Trophoblast cell (in vitro differentiated cells and primary cell): Measurements from ENCODE around the gene THY1.

ENCODE experiments used
- DNase-seq, 2 donors: peaks; one replicate each; pipeline ENCODE4 v3.0.0-alpha.2; 2016
- H2AFZ ChIP-seq: 2 replicates; pipeline ENCODE4 v1.6.1; 2013; ENCODE audit warnings: low read length, moderate library complexity, mild to moderate bottlenecking; ENCODE audit not compliant: insufficient read depth, poor library complexity
- H2AK5ac ChIP-seq: 2 replicates; pipeline ENCODE4 v1.6.1; 2013; ENCODE audit warnings: mild to moderate bottlenecking, low read length
- H2BK120ac ChIP-seq: 2 replicates; pipeline ENCODE4 v1.6.1; 2013; ENCODE audit warnings: low read length, mild to moderate bottlenecking, moderate library complexity; ENCODE audit not compliant: insufficient read depth, poor library complexity
- H2BK12ac ChIP-seq: 2 replicates; pipeline ENCODE4 v1.6.1; 2013; ENCODE audit warnings: mild to moderate bottlenecking, low read length, moderate library complexity
- H2BK5ac ChIP-seq: 2 replicates; pipeline ENCODE4 v1.6.1; 2013; ENCODE audit warnings: low read length, low read depth, moderate library complexity, mild to moderate bottlenecking; ENCODE audit not compliant: poor library complexity
- H3K14ac ChIP-seq: 2 replicates; pipeline ENCODE4 v1.6.1; 2013; ENCODE audit warnings: mild to moderate bottlenecking, low read length
- H3K18ac ChIP-seq: 2 replicates; pipeline ENCODE4 v1.6.1; 2013; ENCODE audit warnings: mild to moderate bottlenecking, low read length
- H3K23ac ChIP-seq: 2 replicates; pipeline ENCODE4 v1.6.1; 2013; ENCODE audit warnings: low read length
- H3K27ac ChIP-seq: 2 replicates; pipeline ENCODE4 v1.5.1; 2013; ENCODE audit warnings: low read depth, mild to moderate bottlenecking, inconsistent platforms, low read length, moderate library complexity
- H3K27me3 ChIP-seq: 2 replicates; pipeline ENCODE4 v1.6.1; 2013; ENCODE audit warnings: inconsistent platforms, mild to moderate bottlenecking, low read length, moderate library complexity; ENCODE audit not compliant: insufficient read depth
- H3K36me3 ChIP-seq, 2 experiments: 1 replicate in 1 of 2; 2 replicates in 1 of 2; pipeline ENCODE4 v1.6.1; 2013; ENCODE audit warnings: low read length in 2 of 2, mild to moderate bottlenecking in 2 of 2, moderate library complexity in 1 of 2; ENCODE audit not compliant: insufficient read depth in 2 of 2, control insufficient read depth in 1 of 2
- H3K4ac ChIP-seq: 2 replicates; pipeline ENCODE4 v1.6.1; 2013; ENCODE audit warnings: low read depth, mild to moderate bottlenecking, low read length, moderate library complexity
- H3K4me1 ChIP-seq, 2 experiments: 1 replicate in 1 of 2; 2 replicates in 1 of 2; pipeline ENCODE4 v1.6.1; 2013; ENCODE audit warnings: low read length in 2 of 2, mild to moderate bottlenecking in 2 of 2, moderate library complexity in 1 of 2; ENCODE audit not compliant: insufficient read depth in 2 of 2, control insufficient read depth in 1 of 2
- H3K4me2 ChIP-seq: 2 replicates; pipeline ENCODE4 v1.6.1; 2013; ENCODE audit warnings: inconsistent platforms, mild to moderate bottlenecking, low read length, moderate library complexity
- H3K4me3 ChIP-seq: 2 replicates; pipeline ENCODE4 v1.5.1; 2013; ENCODE audit warnings: mild to moderate bottlenecking, low read depth, low read length, inconsistent platforms
- H3K79me1 ChIP-seq: one replicate; pipeline ENCODE4 v1.6.1; 2013; ENCODE audit warnings: low read length
- H3K79me2 ChIP-seq: 2 replicates; pipeline ENCODE4 v1.6.1; 2013; ENCODE audit warnings: low read length, mild to moderate bottlenecking; ENCODE audit not compliant: control insufficient read depth, insufficient read depth, poor library complexity
- H3K9ac ChIP-seq: 2 replicates; pipeline ENCODE4 v1.6.1; 2013; ENCODE audit warnings: mild to moderate bottlenecking, low read length
- H3K9me3 ChIP-seq: 2 replicates; pipeline ENCODE4 v1.6.1; 2013; ENCODE audit warnings: low read depth, mild to moderate bottlenecking, control low read depth, inconsistent platforms, low read length; ENCODE audit not compliant: insufficient read depth
- H4K12ac ChIP-seq: 2 replicates; pipeline ENCODE4 v1.6.1; 2013; ENCODE audit warnings: low read depth, mild to moderate bottlenecking, low read length, moderate library complexity
- H4K8ac ChIP-seq: 2 replicates; pipeline ENCODE4 v1.6.1; 2013; ENCODE audit warnings: low read depth, mild to moderate bottlenecking, low read length, moderate library complexity
- H4K91ac ChIP-seq: one replicate; pipeline ENCODE4 v1.6.1; 2013; ENCODE audit warnings: low read depth, mild to moderate bottlenecking, low read length, moderate library complexity
- WGBS: extraction: QIAGEN DNeasy Blood & Tissue Kit; methylation state at CpG from one replicate; pipeline ENCODE4 v1.1.7; 2013; ENCODE audit warnings: missing lambda C conversion rate; ENCODE audit not compliant: insufficient read length, insufficient coverage; ENCODE audit errors: extremely low coverage; 5-methylcytosine and 5-hydroxymethylcytosine counted together

Gene THY1

DNA sequence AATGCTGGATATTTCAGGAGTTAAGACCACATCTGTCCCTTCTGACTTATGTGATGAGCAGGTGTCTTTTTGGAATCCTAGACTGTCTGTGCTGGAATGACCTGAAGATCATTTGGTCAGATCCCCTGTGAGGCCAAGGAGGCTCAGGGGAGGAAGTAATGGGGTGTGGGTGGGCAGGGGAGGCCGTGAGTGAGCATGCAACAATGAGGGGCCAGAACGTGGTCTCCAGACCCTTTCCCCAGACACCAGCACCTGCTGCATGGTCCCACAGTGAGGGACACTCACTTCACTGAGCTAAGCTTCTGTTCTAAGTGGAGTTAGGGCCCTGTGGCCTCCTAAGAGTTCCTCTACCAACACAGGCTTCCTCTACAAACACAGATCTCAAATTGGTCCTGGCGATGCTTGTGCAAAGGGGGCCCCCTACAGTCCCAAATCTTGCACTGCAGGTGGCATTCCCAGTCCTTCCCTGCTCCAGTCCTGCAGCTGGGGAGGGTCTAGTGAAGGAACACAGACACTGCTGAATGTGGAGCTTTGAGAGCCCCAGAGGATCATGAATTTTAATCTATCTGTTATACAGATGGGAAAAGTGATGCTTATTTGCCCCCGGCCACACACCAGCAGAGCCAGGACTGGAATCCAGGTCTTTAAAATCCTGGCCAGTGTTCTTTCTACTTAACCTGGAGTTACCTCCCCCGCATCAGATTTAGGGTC is 48.9 kb downstream of the THY1 start:
- H2BK120ac ChIP-seq, result no peak overlapping the region
- H3K27ac ChIP-seq, result no peak overlapping the region
- no peaks in the 10 kb centered on the region for H3K79me1 ChIP-seq
- no peak overlapping the region for H3K4me2 ChIP-seq
- no peak overlapping the region for H4K12ac ChIP-seq
- H3K23ac ChIP-seq, result no peak overlapping the region
- H3K79me2 ChIP-seq, result no peaks in the 10 kb centered on the region
- H3K14ac ChIP-seq, result no peak overlapping the region
- H2BK12ac ChIP-seq, result no peak overlapping the region
- H4K91ac ChIP-seq, result no peak overlapping the region
- no peak overlapping the region for H4K8ac ChIP-seq
- no peaks in the 10 kb centered on the region for H3K36me3 ChIP-seq
- WGBS, result no CpG with 5 or more reads among the region's 5 CpGs
- no peak overlapping the region for H3K4me3 ChIP-seq
- H3K4ac ChIP-seq, result no peak overlapping the region
- H3K4me1 ChIP-seq, result peaks cover 10 to 12% of the 10 kb centered on the region in 2 experiments
- no peak overlapping the region for H2BK5ac ChIP-seq
- no peaks in the 10 kb centered on the region for H3K27me3 ChIP-seq
- no peak overlapping the region for H3K18ac ChIP-seq
- peak; percentile 68 to 86 for DNase-seq
- no peak overlapping the region for H2AK5ac ChIP-seq
- H2AFZ ChIP-seq, result no peak overlapping the region
- H3K9ac ChIP-seq, result no peak overlapping the region
- H3K9me3 ChIP-seq, result no peaks in the 10 kb centered on the region

DNA sequence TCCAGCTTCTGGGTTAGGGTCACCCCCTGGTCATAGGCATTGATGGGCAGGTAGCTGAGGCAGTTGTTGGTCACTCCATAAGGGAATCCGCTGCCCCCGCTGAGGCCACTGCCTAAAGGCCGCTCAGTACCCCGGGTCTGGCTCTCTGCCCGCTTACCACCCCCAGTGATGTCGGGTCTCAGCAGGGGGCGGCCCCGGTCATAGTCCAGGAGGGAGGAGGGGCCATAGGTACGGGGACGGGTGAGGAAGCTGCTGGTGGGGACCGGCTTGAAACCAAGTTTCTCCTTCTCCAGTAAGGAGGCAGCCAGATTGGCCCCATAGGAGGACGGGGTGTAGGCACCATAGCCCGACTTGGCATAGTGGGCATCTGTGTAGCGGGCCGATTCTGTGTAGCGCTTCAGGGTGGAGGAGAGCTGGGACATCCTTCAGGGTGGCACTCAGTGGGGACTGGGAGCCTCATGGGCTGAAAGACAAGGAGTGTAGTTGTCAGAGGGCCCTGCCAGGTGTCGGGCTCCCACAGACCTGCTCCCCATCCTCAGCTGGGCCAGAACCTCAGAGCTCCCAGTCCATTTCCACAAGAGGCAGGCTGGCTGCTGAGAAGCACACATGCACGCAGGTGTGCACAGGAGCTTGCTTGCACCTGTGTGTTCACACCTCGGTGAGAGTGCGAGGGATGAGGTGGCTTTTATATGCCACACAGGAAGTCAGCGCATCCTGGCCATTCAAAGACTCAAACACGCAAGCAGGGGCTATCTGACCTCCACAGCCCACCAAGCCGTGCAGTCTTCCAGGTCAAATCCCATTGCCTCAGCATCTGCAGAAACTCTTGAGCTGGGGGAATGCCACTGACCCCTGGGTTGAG is 49.7 kb downstream of the THY1 start:
- H2BK120ac ChIP-seq, result no peak overlapping the region
- H3K18ac ChIP-seq, result no peak overlapping the region
- peaks cover 6% of the 10 kb centered on the region in 2 experiments for H3K4me1 ChIP-seq
- H4K91ac ChIP-seq, result no peak overlapping the region
- DNase-seq, result no peak
- H3K27me3 ChIP-seq, result no peaks in the 10 kb centered on the region
- peak overlapping the region; percentile 16 for H3K4me3 ChIP-seq
- H2BK5ac ChIP-seq, result no peak overlapping the region
- no CpG with 5 or more reads among the region's 23 CpGs for WGBS
- H3K14ac ChIP-seq, result no peak overlapping the region
- H3K79me2 ChIP-seq, result no peaks in the 10 kb centered on the region
- H2AFZ ChIP-seq, result no peak overlapping the region
- no peak overlapping the region for H3K4ac ChIP-seq
- H4K8ac ChIP-seq, result no peak overlapping the region
- no peak overlapping the region for H3K23ac ChIP-seq
- H2BK12ac ChIP-seq, result no peak overlapping the region
- H3K27ac ChIP-seq, result no peak overlapping the region
- no peaks in the 10 kb centered on the region for H3K9me3 ChIP-seq
- no peak overlapping the region for H4K12ac ChIP-seq
- no peaks in the 10 kb centered on the region for H3K36me3 ChIP-seq
- H2AK5ac ChIP-seq, result no peak overlapping the region
- H3K4me2 ChIP-seq, result no peak overlapping the region
- H3K79me1 ChIP-seq, result no peaks in the 10 kb centered on the region
- no peak overlapping the region for H3K9ac ChIP-seq

GRCh38 chr11:119372260-119373058 is 50.5 kb downstream of the THY1 start:
- H3K4me2 ChIP-seq, result no peak overlapping the region

GRCh38 chr11:119371778-119372182 is 51.2 kb downstream of the THY1 start:
- H4K91ac ChIP-seq, result no peak overlapping the region
- H3K23ac ChIP-seq, result no peak overlapping the region
- no CpG with 5 or more reads among the region's 8 CpGs for WGBS
- H3K4me3 ChIP-seq, result no peak overlapping the region
- no peak overlapping the region for H3K27ac ChIP-seq
- H2AK5ac ChIP-seq, result no peak overlapping the region
- no peak overlapping the region for H3K18ac ChIP-seq
- H3K79me2 ChIP-seq, result no peaks in the 10 kb centered on the region
- no peak overlapping the region for H3K14ac ChIP-seq
- H3K4ac ChIP-seq, result no peak overlapping the region
- no peak overlapping the region for H2BK5ac ChIP-seq
- no peak overlapping the region for H4K8ac ChIP-seq
- no peak overlapping the region for H2AFZ ChIP-seq
- H4K12ac ChIP-seq, result no peak overlapping the region
- H3K4me1 ChIP-seq, result peaks cover 1% of the 10 kb centered on the region in 2 experiments
- no peak overlapping the region for H3K9ac ChIP-seq
- H3K9me3 ChIP-seq, result no peaks in the 10 kb centered on the region
- no peak overlapping the region for H2BK120ac ChIP-seq
- no peaks in the 10 kb centered on the region for H3K27me3 ChIP-seq
- H3K79me1 ChIP-seq, result no peaks in the 10 kb centered on the region
- no peak overlapping the region for H3K4me2 ChIP-seq
- H2BK12ac ChIP-seq, result no peak overlapping the region
- DNase-seq, result no peak
- no peaks in the 10 kb centered on the region for H3K36me3 ChIP-seq

More at GRCh38 chr11:119372260-119373058, 50.5 kb downstream of the THY1 start:
- no CpG with 5 or more reads among the region's 26 CpGs for WGBS
- Histone ChIP-seq H4K8ac (no peak overlapping the region), H3K18ac (no peak overlapping the region), H3K9me3 (no peaks in the 10 kb centered on the region), H3K4me3 (no peak overlapping the region), H4K12ac (no peak overlapping the region), H3K23ac (no peak overlapping the region), H2BK12ac (no peak overlapping the region), H2BK5ac (no peak overlapping the region), H3K4me1 (peaks cover under 1 to 3% of the 10 kb centered on the region in 2 experiments), H3K36me3 (no peaks in the 10 kb centered on the region), H3K79me2 (no peaks in the 10 kb centered on the region), H3K27me3 (no peaks in the 10 kb centered on the region), H3K9ac (no peak overlapping the region), H4K91ac (no peak overlapping the region), H3K79me1 (no peaks in the 10 kb centered on the region), H2BK120ac (no peak overlapping the region), H3K14ac (no peak overlapping the region), H3K4ac (no peak overlapping the region), H2AK5ac (no peak overlapping the region), H3K27ac (no peak overlapping the region), H2AFZ (no peak overlapping the region)
- no peak for DNase-seq
